HG03565 (cell line): ENCODE measurements around the gene FOLR1.

ENCODE experiments used
- ATAC-seq: cut with Tn5 transposase; IDR thresholded peaks from one replicate; pipeline ENCODE4 v1.9.1; 2021; ENCODE audit warnings: mild to moderate bottlenecking, moderate library complexity; ENCODE audit not compliant: unreplicated experiment

The FOLR1 gene

DNA sequence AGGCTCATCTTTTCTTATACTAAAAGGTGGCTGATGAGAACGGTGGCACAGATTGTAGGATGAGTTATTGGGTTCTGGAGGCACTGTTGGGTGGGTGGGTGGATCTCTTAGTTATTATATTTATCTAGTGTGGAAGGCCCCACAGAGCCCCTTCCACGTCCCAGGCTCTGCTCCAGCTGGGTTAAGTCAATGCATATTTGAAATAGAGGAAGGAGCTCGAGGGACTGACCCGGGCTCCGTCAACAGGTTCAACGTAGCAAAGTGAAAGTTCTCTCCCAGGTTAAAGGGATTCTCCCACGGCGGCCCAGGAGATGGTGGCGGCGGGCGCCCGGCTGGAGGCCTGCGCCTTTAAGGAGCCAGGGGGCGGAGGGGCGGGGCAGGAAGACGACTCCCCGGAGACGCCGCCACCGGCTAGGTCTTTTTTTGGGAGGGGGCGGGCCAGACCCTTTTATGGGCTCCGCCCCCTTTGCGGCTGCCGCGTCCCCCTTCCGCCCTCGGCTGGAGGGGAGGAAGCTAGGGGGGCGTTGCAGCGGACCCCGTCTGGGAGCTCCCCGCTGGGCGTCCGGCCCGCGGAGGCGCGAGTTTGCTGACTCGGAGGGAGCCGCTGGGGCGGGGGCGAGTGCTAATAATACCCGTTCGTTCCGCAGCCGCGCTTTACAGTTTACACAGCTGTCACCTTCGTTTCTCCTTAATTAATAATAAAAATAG lies 31.1 kb downstream of the FOLR1 start:
- peak; percentile 46 for ATAC-seq

DNA sequence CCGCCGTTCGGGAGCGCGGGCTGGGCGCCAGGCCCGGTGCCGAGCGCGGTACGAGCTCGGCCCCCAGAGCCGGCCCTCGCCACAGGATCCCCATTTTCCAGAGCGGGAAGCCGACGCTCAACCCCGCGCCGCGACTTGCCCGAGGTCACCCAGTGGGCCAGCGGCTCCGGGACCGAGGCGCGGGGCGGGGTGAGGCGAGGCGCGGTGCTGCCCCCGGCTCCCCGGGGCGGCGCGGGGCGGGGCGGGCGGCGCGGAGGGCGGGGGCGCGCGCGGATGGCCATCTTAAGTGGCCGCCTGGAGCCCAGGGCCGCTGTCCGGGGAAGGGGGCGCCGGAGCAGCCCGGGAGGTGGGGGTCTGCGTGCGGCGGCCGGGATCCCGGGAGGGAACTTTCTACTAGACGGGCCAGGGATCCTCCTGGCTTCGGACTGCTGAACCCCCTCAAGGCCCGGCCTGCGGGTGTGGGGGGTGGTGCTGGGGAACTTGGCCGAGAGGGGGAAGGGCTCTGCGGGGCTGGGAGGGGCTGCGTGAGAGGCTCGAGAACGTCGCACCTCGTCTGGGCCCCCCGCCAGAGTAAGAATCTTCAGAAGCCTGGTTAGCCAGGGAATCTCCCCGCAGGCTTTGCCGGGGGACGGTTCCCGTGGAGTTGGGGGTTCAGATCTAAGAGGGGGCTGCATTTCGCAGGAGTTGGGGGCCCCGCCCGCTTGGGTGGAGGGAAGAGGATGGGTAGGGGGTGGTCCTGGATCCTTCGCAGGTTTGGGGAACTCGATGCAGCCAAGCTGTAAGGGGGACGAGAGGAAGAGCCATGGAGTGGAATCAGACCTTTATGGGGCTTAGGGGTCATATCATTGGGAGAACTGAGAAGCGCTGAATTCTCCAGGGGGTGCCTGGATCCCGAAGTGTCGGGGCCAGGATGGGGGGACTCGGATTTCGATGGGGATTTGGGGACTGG lies 31.9 kb downstream of the FOLR1 start:
- peak; percentile 27 for ATAC-seq

DNA sequence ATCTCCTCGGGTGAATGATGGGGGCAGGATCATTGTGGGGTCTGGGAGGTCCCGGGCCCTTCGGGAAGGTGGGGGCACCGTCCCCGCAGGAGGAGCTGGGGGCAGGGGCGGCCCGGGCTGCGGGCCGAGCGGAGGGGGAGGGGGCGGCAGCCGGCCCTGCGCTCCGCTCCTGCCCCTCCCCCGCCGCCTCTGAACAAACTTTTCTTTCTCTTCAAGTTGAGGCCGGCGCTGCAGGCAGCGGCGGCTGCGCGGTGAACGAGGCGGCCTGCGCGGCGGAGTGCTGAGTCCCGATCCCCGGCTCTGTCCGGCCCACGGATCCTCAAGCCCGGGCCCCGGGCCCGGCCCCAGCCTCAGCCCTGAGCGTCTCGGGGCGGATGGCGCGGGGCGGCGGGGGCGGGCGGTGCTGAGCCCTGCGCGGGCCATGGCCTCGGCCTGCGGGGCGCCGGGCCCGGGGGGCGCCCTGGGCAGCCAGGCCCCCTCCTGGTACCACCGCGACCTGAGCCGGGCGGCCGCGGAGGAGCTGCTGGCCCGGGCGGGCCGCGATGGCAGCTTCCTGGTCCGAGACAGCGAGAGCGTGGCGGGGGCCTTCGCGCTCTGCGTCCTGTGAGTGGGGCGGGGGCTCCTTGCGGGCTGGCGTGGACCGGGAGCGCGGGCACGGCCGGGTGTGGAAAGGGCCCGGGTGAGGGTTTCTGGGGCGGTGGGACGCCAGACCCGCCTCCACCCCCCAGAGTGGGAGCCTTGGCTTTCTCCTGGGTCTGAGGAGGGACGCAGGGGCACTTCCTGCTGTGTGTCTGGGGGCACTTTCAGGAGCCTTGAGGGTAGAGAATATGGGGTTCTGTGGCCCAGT lies 32.8 kb downstream of the FOLR1 start, which contains the start of gene INPPL1:
INPPL1 (plus strand) TSS at position 204 of the 847 bp plus-strand sequence; CDS start at position 422, 218 bp downstream.
- ATAC-seq = no peak

GRCh38 chr11:72225411-72225951 lies 33.5 kb downstream of the FOLR1 start:
- no peak for ATAC-seq

DNA sequence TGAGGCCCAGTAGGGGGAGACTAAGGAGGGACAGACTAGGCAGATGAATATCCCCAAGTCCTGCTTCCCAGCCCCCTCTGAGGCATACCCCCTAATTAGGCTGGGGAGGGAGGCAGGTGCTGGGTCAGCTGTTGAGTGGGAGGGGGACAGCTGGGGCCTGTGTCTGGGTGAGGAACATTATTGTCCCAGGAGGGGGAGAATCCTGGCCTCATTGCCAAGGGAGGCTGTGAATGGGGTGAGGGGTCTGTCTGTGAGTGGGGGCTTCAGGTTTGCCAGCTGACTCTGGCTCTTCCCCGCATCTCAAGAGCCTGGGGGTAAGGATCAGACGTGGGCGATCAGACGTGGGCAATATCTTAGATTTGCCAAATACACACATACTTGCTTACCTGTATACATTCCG lies 34.8 kb downstream of the FOLR1 start:
- no peak for ATAC-seq

GRCh38 chr11:72227316-72228228 lies 35.6 kb downstream of the FOLR1 start:
- ATAC-seq = no peak

DNA sequence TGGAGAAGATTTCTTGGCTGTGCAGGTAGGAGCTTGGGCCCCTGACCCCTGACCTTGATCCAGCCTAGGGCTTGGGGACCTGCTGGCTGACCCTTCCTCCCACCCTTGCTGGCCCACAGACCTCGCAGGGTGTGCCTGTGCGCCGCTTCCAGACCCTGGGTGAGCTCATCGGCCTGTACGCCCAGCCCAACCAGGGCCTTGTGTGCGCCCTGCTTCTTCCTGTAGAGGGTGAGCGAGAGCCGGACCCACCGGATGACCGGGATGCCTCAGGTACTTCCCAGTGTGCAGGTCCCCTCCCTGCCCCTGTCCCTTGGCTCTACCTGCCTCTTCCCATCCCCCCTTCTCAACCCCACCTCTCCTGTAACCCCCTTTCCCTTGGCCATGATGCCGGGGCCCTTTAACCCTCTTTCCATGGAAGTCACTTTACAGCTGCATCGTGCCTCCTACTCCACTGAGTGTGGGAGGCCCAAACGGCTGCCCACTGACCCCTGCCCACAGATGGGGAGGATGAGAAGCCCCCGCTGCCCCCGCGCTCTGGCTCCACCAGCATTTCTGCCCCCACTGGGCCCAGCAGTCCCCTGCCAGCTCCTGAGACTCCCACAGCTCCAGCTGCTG lies 36.4 kb downstream of the FOLR1 start:
- no peak for ATAC-seq

DNA sequence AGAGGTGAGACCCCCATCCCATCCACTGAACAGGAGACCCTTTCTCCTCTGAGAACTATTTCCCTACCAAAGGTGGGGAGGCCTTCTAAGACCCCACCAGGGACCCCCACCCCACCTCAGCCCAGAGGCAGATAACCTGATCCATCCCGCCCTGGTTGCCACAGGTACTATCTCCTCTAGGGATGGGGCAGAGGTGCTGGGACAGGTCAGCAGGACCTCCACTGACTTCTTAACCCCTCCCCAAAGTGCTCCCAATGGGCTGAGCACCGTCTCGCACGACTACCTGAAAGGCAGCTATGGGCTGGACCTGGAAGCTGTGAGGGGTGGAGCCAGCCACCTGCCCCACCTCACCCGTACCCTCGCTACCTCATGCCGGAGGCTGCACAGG lies 36.9 kb downstream of the FOLR1 start:
- no peak for ATAC-seq

- no peak for ATAC-seq
Measured at GRCh38 chr11:72229336-72229924, 37.5 kb downstream of the FOLR1 start.

DNA sequence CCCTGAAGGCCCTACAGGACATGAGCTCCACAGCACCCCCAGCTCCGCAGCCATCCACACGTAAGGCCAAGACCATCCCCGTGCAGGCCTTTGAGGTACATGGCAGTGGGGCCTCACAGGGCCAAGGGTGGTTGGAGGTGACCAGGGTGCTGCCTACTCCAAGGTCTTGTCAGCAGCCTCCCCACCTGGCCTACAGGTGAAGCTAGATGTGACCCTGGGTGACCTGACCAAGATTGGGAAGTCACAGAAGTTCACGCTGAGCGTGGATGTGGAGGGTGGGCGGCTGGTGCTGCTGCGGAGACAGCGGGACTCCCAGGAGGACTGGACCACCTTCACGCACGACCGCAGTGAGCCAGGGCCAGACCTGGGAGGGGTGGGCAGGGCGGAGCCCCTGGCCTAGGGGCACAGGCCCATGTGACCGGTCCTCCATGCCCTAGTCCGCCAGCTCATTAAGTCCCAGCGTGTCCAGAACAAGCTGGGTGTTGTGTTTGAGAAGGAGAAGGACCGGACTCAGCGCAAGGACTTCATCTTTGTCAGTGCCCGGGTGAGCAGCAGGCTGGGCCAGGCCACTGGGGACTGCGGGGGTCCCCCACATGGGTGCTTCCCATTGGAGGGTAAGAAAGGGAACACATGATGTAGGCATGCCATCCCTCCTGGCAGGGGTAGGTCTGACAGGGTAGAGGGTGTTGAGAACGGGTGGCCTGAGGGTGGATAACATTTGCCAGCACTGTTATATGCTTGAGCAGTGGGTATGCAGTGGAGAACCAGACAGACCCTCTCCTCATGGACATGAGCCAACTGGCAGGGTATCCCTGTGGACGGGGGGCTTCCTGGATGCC lies 38.2 kb downstream of the FOLR1 start:
- ATAC-seq = no peak

DNA sequence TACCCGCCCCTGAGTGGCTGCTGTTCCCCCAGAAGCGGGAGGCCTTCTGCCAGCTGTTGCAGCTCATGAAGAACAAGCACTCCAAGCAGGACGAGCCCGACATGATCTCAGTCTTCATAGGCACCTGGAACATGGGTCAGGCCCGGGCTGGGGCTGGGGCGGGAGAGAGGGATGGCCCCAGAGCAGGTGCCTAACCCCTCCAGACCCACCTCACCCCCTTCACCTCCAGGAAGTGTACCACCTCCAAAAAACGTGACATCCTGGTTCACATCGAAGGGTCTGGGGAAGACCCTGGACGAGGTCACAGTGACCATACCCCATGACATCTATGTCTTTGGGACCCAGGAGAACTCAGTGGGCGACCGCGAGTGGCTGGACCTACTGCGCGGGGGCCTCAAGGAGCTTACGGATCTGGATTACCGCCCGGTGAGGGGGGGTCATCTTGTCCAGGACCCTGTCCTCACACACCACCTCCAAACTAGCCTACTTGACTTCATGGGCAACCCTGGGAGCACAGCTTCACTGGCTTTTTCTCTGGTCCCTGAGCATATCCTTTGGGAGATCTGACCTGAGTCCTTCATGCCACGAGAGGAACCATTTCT lies 38.9 kb downstream of the FOLR1 start:
- no peak for ATAC-seq

DNA sequence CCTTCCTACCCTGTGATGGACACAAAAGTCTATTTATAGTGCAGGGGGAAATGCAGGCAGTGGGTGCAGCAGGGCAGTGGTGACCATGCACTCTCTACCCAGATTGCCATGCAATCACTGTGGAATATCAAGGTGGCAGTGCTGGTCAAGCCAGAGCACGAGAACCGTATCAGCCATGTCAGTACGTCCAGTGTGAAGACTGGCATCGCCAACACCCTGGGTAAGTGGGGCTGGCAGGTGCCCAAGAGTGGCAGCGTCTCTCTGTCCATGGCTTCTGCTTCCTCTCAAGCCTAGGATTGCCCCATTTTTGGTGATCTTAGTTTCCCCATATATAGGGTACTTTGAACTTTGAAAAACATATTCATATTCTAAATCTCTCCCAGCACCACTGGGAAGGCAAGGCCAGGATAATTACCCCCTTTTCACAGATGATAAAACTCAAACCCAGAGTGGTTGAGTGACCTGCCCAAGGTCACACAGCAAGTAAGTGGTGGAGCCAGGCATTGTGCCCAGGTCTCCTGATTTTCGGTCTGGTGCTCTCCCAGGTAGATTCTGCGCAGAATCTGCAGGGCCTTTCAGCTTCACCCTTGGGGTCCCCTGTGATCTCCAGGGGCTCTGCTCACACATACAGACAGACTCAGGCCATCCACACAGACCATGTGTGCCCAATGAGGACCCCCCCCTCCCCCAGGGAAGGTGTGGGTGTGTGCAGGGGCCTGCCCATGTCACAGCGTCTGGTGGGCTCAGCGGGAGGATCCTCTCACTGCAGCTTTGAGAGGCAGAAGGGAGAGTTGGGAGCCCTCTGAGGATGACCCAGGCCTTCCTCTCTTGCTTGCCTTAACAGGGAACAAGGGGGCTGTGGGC lies 39.7 kb downstream of the FOLR1 start:
- no peak for ATAC-seq

GRCh38 chr11:72232260-72233055 lies 40.5 kb downstream of the FOLR1 start:
- no peak for ATAC-seq

DNA sequence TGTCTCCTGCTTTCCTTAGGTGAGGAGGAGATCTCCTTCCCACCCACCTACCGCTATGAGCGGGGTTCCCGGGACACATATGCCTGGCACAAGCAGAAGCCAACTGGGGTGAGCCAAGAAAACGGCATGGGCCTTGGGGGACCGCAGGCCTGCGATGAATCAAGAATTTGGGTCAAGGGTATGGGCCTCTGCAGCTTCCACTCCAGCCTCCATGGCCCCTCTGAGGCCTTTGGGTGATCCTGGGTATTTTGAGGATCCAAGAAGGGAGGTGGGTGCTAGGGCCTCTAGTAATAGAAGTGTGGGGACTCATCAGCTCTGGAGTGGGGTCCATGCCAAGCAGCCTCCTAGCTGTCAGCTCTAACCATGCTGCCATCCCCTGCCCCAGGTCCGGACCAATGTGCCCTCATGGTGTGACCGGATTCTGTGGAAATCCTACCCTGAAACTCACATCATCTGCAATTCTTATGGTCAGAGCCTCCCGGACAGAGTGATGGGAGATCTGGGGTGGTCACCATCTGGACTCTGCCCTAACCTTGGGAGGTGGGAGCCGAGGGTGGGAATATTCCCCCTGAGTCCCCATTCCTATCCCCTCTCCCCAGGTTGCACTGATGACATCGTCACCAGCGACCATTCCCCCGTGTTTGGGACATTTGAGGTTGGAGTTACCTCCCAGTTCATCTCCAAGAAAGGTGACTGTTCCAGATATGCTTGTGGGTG lies 41.3 kb downstream of the FOLR1 start:
- ATAC-seq = no peak

GRCh38 chr11:72233773-72234513 lies 42.0 kb downstream of the FOLR1 start:
- ATAC-seq = no peak
